Measurements from ENCODE around the gene BSDC1.

DNA sequence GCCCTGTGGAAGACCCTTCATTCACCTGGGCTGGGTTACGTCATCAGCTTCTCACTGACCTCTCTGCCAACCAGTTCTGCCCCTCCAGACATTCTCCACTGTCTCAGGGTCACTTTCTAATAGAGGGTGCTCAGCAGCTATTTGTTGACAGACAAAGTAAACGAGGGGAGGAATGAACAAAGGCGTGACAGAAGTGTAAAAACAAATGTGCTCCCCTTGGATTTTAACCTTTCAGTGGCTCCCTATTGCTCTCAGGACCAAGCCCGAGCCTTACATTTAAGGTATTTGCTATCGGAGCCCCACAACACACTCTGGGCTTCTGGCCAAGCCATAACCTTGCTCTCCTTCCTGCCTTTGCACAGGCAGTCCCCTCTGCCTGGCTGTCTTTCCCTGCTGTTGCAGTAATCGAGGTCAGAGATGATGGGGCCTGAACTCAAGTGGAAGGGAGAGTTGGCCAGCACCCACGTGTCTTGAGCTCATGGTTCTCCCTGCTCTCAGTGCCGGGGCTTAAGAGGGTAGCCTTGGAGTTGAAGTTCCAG, 48.9 kb downstream of the BSDC1 start:
- TF ChIP-seq, protein P1, sequence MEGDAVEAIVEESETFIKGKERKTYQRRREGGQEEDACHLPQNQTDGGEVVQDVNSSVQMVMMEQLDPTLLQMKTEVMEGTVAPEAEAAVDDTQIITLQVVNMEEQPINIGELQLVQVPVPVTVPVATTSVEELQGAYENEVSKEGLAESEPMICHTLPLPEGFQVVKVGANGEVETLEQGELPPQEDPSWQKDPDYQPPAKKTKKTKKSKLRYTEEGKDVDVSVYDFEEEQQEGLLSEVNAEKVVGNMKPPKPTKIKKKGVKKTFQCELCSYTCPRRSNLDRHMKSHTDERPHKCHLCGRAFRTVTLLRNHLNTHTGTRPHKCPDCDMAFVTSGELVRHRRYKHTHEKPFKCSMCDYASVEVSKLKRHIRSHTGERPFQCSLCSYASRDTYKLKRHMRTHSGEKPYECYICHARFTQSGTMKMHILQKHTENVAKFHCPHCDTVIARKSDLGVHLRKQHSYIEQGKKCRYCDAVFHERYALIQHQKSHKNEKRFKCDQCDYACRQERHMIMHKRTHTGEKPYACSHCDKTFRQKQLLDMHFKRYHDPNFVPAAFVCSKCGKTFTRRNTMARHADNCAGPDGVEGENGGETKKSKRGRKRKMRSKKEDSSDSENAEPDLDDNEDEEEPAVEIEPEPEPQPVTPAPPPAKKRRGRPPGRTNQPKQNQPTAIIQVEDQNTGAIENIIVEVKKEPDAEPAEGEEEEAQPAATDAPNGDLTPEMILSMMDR (IDR thresholded peaks at IDR 0.05), result no peak
- TF ChIP-seq POLR2A (IDR thresholded peaks at IDR 0.05), result no peak
